CD4-positive, alpha-beta T cell treated with Interleukin-17A for 1 hour (primary cell): ENCODE results near the gene DBF4B.

Experiments
- DNase-seq: peaks from one replicate; pipeline ENCODE4 v3.0.0-alpha.2; 2020

The DBF4B gene

DNA sequence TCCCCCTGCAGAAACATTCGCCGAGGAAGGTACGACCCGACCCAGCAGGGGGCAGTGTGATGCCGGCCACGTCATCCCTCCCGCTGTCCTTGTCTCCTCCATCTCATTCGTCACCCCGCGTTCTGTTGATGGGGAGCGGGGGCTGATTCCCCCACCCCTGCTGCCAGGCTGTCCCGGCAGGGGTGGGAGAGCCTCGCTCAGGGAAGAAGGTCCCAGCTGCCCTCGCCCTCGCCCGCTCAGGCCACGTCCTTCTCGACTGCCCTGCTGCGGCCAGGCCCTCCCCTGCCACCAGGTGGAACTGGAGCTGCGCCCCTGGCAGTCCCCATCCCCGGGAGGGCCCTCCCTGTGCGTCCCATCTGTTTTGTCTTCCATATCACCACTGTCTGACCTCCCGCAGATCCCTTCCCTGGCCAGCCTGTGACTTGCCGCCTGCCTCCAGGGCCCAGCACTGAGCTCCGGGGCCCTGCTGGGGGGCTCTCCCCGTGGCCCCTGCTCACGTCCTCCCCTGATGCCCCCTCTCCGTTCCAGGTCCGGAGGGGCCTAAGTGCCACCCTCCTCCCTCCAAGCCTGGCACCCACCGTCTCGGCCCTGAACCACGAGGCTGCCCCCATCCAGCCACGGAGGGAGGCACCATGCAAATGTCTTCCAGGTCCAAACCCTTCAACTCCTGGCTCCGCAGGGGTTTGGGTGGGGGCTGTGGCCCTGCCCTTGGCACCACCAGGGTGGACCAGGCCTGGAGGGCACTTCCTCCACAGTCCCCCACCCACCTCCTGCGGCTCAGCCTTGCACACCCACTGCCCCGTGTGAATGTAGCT is 71.0 kb downstream of the DBF4B start:
- DNase-seq = peak; percentile 84

DNA sequence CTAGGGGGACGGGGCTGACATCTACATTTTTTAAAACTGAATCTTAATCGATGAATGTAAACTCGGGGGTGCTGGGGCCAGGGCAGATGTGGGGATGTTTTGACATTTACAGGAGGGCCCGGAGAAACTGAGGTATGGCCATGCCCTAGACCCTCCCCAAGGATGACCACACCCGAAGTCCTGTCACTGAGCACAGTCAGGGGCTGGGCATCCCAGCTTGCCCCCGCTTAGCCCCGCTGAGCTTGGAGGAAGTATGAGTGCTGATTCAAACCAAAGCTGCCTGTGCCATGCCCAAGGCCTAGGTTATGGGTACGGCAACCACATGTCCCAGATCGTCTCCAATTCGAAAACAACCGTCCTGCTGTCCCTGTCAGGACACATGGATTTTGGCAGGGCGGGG is 71.7 kb downstream of the DBF4B start:
- DNase-seq = no peak

DNA sequence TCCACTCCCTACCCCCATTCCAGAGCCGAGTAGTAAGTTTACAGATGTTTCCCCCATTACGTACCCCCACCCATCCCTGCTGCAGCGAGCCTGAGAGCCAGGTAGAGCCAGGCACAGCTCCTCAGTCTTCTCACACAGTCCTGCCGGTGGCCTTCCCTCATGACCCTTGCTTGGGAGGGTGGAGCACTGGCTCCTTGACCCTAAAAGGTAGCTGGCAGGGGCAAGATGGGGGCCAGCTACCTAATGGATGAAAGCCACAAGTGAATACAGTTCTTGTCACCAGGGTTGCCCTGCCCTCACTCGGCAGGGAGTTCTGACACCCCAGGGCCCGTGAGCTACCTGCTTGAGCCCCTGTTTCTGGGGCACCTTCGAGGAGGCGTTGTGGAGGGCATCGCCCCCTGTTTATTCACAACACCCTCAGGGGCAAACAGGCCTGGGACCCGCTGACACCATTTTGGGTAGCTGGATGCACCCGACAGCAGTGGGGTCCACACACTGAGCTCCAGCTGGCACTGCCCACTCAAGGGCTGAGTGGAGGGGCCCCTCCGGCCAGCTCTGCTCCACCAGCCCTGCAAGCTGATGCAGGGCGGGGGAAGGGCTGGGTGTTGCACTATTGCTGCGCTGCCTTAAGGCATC is 72.5 kb downstream of the DBF4B start:
- DNase-seq = no peak

DNA sequence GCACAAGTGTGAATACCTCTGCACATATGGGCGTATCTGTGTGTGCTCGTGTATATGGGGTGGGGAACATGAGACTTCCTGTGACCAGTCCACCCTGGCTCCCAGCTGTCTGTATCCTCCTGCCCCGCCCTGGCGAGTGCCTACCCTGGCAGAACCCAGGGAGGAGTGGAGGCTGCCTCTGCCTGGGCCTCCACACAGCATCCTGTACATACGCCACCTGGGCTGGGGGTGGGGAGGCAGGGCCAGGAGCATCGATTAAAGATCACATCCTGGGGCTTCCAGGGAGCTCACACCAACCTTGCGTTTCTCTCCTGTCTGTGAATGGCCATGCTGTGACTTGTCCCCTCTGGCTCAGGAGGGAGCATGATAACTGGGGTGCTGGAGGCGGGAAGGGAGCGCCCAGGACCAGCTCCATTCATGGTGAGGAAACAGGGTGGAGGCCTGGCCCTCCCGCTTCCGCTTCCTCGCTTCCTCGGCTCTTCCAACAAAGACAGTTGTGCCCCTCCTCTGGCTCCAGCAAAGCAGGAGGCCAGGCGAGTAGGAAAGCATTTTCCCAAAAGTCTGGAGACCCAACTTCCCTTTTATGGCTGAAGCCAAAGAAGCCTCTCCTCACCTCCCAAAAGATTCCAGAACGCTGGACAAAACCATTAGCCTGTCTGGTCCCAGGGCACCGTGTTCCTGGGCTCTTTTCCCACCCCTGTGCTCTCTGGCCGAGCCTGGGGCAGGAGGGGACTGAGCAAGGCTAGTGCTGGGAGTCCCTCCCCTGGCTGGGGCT is 73.3 kb downstream of the DBF4B start:
- no peak for DNase-seq

DNA sequence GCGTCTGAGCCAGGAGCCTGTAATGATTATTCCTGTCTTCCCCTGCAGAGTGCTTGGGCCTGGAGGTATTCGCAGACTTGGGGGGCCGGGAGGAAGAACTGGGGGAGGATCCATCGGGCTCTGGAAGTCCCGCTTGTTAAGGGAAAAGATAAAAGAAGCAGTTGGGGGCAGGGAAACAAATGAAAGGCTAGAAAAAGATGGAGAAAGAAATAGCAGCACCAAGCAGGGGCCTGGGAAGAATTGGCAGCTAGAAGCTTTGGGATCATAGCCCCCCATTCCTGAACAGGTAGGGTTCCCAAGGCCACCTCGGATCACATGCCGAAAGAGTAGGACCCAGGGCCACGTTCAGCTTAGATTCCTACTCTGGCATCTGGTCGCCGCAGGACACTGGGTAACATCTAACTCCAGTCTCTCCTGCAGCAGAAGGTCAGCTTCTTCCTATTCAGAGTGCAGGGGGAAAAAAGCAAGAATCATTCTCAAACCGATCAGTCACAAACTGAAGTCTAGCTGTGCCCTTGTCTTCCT is 73.9 kb downstream of the DBF4B start:
- no peak for DNase-seq

DNA sequence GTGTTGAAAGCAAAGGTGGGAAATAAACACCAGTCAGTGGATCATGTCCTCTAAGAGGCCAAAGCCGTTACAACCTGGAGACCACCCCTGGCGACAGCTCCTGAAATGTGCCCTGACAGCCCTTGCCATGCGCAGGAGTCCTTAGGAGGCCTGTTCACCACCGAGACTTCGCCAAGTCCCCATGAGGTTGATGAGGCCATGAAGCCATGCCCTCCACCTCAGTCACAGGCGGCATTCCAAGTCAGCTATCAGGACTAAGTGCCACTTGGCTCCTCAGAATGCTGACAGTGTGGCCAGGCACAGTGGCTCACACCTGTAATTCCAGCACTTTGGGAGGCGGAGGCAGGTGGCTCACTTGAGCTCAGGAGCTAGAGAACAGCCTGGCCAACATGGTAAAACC is 77.5 kb downstream of the DBF4B start:
- DNase-seq = no peak

DNA sequence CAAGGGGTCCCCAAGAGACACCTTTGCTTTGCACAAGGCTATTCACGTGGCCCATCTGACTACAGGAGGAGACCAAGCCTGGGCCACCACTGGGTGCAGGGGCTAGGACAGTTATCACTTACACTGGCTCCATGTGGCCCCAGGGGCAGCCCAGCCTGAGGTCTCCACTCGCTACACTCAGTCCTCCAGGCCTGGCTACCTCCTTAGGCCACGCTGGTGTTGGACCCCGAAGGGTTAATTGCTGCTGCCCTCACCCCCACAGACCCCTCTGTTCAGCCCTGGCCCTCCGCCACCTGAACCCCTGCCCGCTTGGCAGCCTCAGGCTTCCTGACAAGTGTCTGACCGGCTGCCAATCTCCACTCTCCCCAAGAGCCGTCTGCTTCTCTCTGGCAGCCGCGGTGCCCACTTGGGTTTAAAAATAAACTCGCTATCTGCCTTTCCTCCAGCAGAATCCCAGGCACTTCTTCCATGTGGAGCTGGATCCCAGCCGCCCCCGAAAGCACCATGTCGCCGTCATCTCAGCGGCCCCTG is 78.2 kb downstream of the DBF4B start:
- DNase-seq = no peak

DNA sequence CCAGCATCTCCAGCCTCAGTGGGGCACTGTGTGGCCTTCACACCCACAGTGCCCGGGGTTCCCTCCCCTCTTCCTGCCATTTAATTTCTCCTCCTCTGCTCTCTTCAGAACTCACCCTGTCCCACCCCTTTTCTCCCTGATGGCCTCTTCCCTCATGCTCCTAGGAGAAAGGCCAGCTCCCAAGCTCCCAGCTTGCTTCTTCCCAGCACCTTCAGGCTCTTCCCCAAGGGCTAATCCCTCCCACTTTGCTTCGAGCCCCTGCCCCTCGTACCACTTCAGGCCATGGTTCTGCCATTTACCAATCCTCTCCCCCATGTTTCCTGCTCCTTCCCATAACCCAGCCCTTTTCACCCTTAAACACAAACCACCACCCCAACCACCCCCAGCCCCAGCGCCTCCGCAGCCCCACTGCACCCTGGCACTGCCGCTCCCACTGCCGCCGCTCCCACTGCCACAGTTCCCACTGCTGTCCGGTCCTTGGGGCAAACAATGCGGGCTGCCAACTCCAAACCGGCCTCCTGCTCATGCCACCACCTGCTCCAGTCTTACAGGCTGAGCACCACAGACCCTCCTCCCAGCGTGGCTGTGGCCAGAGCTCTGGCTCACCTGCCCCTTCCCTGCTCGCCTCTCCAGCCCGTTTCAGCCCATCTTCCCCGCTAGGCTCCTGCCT is 78.9 kb downstream of the DBF4B start:
- DNase-seq = no peak

DNA sequence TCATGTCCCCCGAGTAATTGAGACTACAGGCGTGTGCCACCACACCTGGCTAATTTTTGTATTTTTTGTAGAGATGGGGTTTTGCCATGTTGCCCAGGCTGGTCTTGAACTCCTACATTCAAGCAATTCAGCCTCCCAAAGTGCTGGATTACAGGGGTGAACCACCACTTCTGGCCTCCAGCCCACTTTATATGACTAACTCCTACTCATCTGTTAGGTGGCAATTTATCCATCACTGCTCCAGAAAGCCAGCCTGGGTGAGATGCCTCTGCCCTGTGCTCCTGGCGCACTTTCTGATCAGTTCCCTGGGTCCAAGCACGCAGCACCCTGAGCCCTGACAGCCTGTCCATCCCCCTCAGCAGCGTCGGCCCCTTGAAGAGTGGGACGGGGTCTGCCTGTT is 79.7 kb downstream of the DBF4B start:
- no peak for DNase-seq

DNA sequence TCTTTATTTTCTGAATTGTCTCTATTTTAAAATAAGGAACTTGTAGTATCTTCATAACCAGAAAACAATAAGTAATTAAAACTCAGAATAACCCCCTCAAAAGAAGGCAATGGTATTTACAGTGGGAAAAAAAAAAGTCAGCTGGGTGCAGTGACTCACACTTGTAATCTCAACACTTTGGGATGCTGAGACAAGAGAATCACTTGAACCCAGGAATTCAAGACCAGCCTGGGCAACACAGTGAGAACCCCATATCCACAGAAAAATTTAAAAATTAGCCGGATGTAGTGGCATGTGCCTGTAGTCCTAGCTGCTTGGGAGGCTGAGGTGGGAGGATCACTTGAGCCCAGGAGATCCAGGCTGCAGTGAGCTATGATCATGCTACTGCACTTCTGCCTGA is 83.8 kb downstream of the DBF4B start:
- no peak for DNase-seq

DNA sequence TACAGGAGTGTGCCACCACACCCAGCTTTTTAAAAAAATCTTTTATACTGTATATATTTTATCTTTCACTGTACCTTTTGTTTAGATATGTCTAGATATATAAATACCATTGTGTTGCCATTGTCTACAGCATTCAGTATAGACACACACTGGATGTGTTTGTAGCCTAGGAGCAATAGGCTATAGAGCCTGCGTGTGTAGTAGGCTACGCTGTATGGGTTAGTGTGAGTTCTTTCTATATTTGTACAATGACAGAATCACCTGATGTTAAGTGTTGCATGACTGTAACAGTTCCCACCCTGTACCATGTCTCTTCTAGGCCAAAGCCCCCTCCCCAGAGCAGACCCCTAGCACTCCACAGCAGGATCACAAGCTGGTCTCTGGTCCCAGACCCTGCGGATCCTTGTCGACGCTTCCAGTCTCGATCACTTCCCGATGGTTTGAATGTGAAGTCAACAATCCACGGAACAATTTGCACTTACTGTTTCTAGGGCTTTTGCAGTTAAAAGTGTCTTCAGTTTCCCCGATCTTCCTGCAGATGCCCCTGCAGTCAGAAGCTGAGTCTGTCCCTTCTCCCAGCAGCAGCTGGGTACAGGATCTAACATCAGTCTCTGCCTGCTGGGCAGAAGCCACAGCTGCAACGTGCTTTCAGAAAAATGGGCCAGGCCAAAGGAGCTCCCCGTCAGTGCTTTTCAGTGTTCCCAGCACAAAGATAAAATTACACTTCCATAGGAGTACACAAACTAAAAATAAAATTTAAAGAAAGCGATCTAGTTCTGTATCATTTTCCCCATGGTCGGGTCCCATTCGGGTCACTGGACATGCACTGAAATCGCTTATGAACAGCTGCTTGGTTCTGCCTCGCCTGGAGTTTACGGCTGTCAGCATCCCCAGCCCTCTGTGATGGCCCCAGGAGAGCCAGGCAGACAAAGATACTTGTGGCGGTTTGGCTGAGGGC is 85.7 kb downstream of the DBF4B start:
- DNase-seq = no peak

DNA sequence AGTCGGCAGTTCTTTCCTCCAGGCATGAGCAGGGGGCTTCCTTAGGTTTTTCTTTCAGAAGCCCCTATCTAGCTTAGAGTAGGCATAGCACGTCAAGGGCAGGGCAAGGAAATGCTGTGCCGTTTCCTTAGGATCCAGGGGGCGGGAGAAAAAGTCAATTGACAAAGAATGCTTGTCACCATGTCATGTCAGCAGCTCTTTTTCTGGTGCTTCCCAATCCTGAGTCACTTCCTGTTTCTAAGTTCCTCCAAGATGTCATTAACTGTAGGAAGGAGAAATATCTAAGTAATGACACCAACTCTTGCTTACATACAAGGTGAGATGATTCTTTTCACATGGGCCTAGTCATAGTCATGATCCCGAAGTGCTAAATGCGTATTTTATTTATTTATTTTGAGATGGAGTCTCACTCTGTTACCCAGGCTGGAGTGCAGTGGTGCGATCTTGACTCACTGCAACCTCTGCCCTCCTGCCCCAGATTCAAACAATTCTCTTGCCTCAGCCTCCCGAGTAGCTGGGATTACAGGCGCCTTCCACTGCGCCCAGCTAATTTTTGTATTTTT is 86.5 kb downstream of the DBF4B start:
- no peak for DNase-seq

DNA sequence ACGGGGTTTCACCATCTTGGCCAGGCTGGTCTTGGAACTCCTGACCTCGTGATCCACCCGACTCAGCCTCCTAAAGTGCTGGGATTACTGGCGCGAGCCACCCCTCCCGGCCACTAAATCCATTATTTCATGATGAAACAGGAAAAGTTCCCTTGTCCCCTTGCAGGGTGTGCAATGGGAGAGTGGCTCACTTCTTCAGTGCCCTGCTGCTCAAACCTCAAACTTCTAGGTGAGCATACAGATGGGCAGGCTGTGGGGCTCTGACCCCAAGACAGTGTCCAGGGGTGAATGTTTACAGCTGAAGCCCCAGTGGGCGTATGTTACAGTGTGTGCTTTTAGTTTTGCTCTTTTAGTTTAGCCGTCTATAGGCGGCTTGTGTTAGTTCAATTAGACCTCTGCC is 87.0 kb downstream of the DBF4B start:
- DNase-seq = no peak

DNA sequence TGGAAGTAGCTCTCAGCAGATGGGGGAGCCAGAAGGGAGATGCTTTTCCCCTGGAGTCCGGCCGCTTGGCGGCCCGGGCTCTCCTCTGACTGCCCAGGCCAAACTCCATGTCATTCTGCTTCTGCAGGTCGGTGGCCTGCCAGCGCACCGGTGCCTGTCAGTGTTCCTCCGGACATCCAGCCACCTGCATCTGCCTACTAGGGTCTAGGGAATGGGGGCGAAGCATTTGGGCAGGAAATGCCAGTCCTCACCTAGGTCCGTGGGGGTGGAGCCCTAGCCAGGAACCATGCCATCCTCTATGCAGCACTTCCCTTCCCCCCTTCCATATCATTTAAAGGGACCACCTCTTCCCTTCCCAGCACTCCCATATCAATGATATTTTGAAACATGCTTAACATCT is 87.5 kb downstream of the DBF4B start:
- no peak for DNase-seq

DNA sequence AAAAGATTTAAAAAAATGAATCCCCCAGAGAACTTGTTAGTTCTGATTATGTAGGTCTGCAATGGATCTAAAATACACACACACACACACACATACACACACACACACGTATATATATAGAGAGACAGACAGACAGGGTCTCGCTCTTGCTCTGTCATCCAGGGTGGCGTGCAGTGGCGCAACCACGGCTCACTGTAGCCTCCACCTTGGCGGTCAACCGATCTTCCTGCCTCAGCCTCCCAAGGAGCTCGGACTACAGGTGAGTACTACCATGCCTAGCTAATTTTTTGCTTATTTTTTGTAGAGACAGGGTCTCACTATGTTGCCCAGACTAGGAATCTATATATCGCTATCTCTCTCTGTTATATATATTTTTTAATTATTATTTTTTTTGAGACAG is 88.3 kb downstream of the DBF4B start:
- no peak for DNase-seq

DNA sequence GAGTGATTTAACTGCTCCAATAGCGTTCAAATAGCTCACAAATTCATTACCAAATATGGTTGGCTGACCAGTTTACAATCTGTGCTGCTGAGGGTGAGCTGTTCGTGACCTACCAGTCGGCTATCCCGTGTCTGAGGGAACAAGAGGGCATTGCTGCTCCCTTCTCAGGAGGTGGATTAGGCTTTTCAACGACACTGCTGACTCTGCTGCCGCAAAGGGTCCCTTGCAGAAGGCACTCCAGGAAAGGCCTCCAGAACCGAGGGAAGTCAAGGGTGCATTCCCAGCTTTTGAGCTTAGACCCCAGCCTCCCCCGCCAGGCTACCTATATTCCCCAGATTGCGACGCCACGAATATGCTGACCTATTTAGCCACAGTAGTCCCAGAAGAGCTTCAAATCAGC is 89.3 kb downstream of the DBF4B start:
- DNase-seq = no peak

DNA sequence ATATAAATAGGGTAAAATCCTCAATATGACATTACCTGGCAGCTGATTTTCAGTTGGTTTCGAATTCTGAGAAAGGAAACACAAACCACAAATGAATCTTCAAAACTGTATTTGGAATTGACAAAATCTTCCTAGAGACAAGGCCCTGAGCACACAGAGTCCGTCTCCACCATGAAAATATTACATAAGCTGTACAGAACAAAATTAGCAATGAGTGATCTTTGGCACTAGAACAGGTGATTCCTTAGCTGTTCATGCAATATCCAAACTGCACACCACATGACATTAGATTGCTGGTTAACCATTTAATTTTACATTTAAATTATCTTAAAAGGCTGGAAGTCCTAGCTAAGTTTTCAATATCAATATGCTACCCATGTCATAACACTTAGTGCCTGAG is 89.9 kb downstream of the DBF4B start:
- no peak for DNase-seq
